Fibroblast of peridontal ligament (primary cell): ENCODE data around the gene GAS7.

Experiments
- DNase-seq: peaks from one replicate; pipeline ENCODE4 v3.0.0-alpha.2; 2010; ENCODE audit errors: extremely low read depth

Gene GAS7

GRCh38 chr17:9890124-9890523, 308.3 kb downstream of the GAS7 start:
- DNase-seq = no peak

GRCh38 chr17:9887508-9887907, 310.9 kb downstream of the GAS7 start:
- no peak for DNase-seq

GRCh38 chr17:9886141-9886930, 312.1 kb downstream of the GAS7 start:
- DNase-seq = no peak

- DNase-seq = no peak
These were observed 315.0 kb downstream of the GAS7 start for GRCh38 chr17:9883451-9883850.

GRCh38 chr17:9880582-9880999, 317.8 kb downstream of the GAS7 start:
- no peak for DNase-seq

GRCh38 chr17:9878786-9879525, 319.4 kb downstream of the GAS7 start:
- no peak for DNase-seq

GRCh38 chr17:9878356-9878755, 320.1 kb downstream of the GAS7 start:
- no peak for DNase-seq

GRCh38 chr17:9875441-9875840, 323.0 kb downstream of the GAS7 start:
- DNase-seq = no peak

GRCh38 chr17:9874722-9875121, 323.7 kb downstream of the GAS7 start:
- DNase-seq = no peak

GRCh38 chr17:9872852-9873251, 325.6 kb downstream of the GAS7 start:
- DNase-seq = no peak

- no peak for DNase-seq
These were observed 329.9 kb downstream of the GAS7 start for GRCh38 chr17:9868552-9868951.

- no peak for DNase-seq
These were observed 332.8 kb downstream of the GAS7 start for GRCh38 chr17:9865586-9865985.

GRCh38 chr17:9862949-9863348, 335.5 kb downstream of the GAS7 start:
- DNase-seq = no peak

GRCh38 chr17:9862220-9862619, 336.2 kb downstream of the GAS7 start:
- DNase-seq = no peak

- DNase-seq = no peak
These were observed 337.6 kb downstream of the GAS7 start for GRCh38 chr17:9860851-9861250.
